Neural progenitor cell (in vitro differentiated cells): Measurements from ENCODE around the gene OR6F1. TPM values are rescaled to one million over a fixed set of nuclear protein-coding genes. Genes with fewer than 3 reads are reported as not detected.

Experiments used
- DNase-seq: peaks from one replicate; pipeline ENCODE4 v3.0.0-alpha.2; 2016; ENCODE audit warnings: low spot score
- H2AFZ ChIP-seq: fragments of 200-600 bp; sonication (generic); replicated peaks from 2 replicates; pipeline ENCODE4 v1.6.1; 2016; ENCODE audit warnings: antibody characterized with exemption
- H3F3A ChIP-seq: fragments of 200-600 bp; sonication (generic); 2 replicates; pipeline ENCODE4 v1.6.1; 2016; ENCODE audit warnings: antibody characterized with exemption, low read depth
- H3K27ac ChIP-seq: fragments of 200-600 bp; sonication (generic); 2 replicates; pipeline ENCODE4 v1.5.1; 2016; ENCODE audit warnings: mild to moderate bottlenecking
- H3K27me3 ChIP-seq: fragments of 200-600 bp; sonication (generic); 2 replicates; pipeline ENCODE4 v1.6.1; 2016; ENCODE audit warnings: mild to moderate bottlenecking, moderate library complexity
- H3K36me3 ChIP-seq: fragments of 200-600 bp; sonication (generic); 2 replicates; pipeline ENCODE4 v1.5.1; 2016
- H3K4me1 ChIP-seq: fragments of 200-600 bp; sonication (generic); 2 replicates; pipeline ENCODE4 v1.6.1; 2016; ENCODE audit warnings: mixed run types
- H3K4me2 ChIP-seq: fragments of 200-600 bp; sonication (generic); 2 replicates; pipeline ENCODE4 v1.6.1; 2016
- H3K4me3 ChIP-seq: fragments of 200-600 bp; sonication (generic); 2 replicates; pipeline ENCODE4 v1.5.1; 2016
- H3K79me2 ChIP-seq: fragments of 200-600 bp; sonication (generic); 2 replicates; pipeline ENCODE4 v1.6.1; 2016; ENCODE audit warnings: low read depth
- H3K9ac ChIP-seq: fragments of 200-600 bp; sonication (generic); 2 replicates; pipeline ENCODE4 v1.6.1; 2016
- H3K9me3 ChIP-seq: fragments of 200-600 bp; sonication (generic); 2 replicates; pipeline ENCODE4 v1.5.1; 2016; ENCODE audit warnings: low read depth
- H4K20me1 ChIP-seq: fragments of 200-600 bp; sonication (generic); 2 replicates; pipeline ENCODE4 v1.6.1; 2016; ENCODE audit warnings: low read depth
- H3K27ac Mint-ChIP-seq: 3 replicates; pipeline ENCODE4 v1.8.0; 2021; ENCODE audit warnings: mixed read lengths
- H3K27me3 Mint-ChIP-seq: 2 replicates; pipeline ENCODE4 v1.8.0; 2022; ENCODE audit warnings: low read depth, mild to moderate bottlenecking, inconsistent platforms, moderate library complexity, mixed read lengths; ENCODE audit not compliant: insufficient read depth
- H3K36me3 Mint-ChIP-seq: 3 replicates; pipeline ENCODE4 v1.8.0; 2021; ENCODE audit warnings: mixed read lengths
- H3K4me1 Mint-ChIP-seq: 3 replicates; pipeline ENCODE4 v1.8.0; 2021; ENCODE audit warnings: mixed read lengths
- H3K4me3 Mint-ChIP-seq: 3 replicates; pipeline ENCODE4 v1.8.0; 2021; ENCODE audit warnings: mild to moderate bottlenecking, moderate library complexity, mixed read lengths
- H3K9me3 Mint-ChIP-seq: 3 replicates; pipeline ENCODE4 v1.8.0; 2020; ENCODE audit warnings: mixed read lengths
- EZH2 ChIP-seq: fragments of 200-600 bp; sonication (generic); IDR thresholded peaks from 2 replicates; pipeline ENCODE4 v1.6.1; 2017; ENCODE audit warnings: antibody characterized with exemption, mild to moderate bottlenecking, moderate library complexity
- EZH2phosphoT487 ChIP-seq: fragments of 200-600 bp; sonication (generic); IDR thresholded peaks from 2 replicates; pipeline ENCODE4 v1.6.1; 2017; ENCODE audit warnings: antibody characterized with exemption
- total RNA-seq: library from RNA; depleted of rRNA; stranded (reverse); fragments of >200 nt; gene quantifications from 2 replicates; pipeline ENCODE4 v1.2.3, GENCODE V29; 2015; ENCODE audit warnings: low replicate concordance
- TF ChIP-seq, protein P1 (sequence below): fragments of 200-600 bp; sonication (generic); IDR thresholded peaks from 2 replicates; pipeline ENCODE4 v1.5.1; 2017; ENCODE audit warnings: antibody characterized with exemption, mild to moderate bottlenecking

The OR6F1 gene
- total RNA-seq, 1 donor from 2014 or later, result not detected

DNA sequence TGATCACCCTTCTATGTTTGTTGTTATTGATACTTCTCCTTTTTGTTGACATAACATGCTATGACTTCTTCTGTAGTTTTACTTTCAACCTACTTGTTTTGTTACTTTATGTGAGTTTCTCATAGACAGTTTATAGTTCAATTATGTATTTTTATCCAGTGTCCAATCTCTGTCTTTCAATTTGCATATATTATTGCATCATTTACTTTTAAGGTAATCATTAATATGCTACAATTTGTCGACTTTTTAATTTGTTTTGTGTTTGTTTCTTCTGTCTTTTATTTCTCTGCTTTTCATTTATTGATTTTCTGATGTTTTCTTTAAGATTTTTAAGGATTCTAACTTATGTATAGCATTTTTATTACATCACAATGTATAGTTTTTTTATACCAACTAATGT lies 47.2 kb downstream of the OR6F1 start:
- DNase-seq, result no peak
- no peak overlapping the region for H3K9ac ChIP-seq
- no peaks in the 10 kb centered on the region for H3K36me3 ChIP-seq
- no peak overlapping the region for H3K27ac Mint-ChIP-seq
- H3K4me1 Mint-ChIP-seq, result no peaks in the 10 kb centered on the region
- no peaks in the 10 kb centered on the region for H3K4me1 ChIP-seq
- no peaks in the 10 kb centered on the region for H3K36me3 Mint-ChIP-seq
- H3K4me2 ChIP-seq, result no peak overlapping the region
- H3K79me2 ChIP-seq, result no peaks in the 10 kb centered on the region
- H3K4me3 ChIP-seq, result no peak overlapping the region
- no peaks in the 10 kb centered on the region for H4K20me1 ChIP-seq
- peaks cover 4% of the 10 kb centered on the region for H3K9me3 Mint-ChIP-seq
- no peak overlapping the region for H3K27ac ChIP-seq
- H3K4me3 Mint-ChIP-seq, result no peak overlapping the region
- peaks cover 6% of the 10 kb centered on the region for H3K9me3 ChIP-seq
- no peaks in the 10 kb centered on the region for H3F3A ChIP-seq
- H3K27me3 Mint-ChIP-seq, result no peaks in the 10 kb centered on the region
- no peak overlapping the region for H2AFZ ChIP-seq
- TF ChIP-seq EZH2phosphoT487 (no peak), EZH2 (no peak)
- TF ChIP-seq, protein P1, sequence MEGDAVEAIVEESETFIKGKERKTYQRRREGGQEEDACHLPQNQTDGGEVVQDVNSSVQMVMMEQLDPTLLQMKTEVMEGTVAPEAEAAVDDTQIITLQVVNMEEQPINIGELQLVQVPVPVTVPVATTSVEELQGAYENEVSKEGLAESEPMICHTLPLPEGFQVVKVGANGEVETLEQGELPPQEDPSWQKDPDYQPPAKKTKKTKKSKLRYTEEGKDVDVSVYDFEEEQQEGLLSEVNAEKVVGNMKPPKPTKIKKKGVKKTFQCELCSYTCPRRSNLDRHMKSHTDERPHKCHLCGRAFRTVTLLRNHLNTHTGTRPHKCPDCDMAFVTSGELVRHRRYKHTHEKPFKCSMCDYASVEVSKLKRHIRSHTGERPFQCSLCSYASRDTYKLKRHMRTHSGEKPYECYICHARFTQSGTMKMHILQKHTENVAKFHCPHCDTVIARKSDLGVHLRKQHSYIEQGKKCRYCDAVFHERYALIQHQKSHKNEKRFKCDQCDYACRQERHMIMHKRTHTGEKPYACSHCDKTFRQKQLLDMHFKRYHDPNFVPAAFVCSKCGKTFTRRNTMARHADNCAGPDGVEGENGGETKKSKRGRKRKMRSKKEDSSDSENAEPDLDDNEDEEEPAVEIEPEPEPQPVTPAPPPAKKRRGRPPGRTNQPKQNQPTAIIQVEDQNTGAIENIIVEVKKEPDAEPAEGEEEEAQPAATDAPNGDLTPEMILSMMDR, result no peak
- H3K27me3 ChIP-seq, result no peaks in the 10 kb centered on the region

Other genes starting within 250 kb of the OR6F1 start
- not detected in 2 replicates for gene OR2C3, start 180.2 kb downstream of the OR6F1 start, total RNA-seq
- not detected in 2 replicates for gene GCSAML, start 167.5 kb downstream of the OR6F1 start, total RNA-seq
- not detected in 2 replicates for gene OR2G2, start 128.3 kb downstream of the OR6F1 start, total RNA-seq
- not detected in 2 replicates for gene OR2G3, start 111.1 kb downstream of the OR6F1 start, total RNA-seq
- not detected in 2 replicates for gene OR13G1, start 36.9 kb downstream of the OR6F1 start, total RNA-seq
- not detected in 2 replicates for gene OR14K1, start 22.0 kb upstream of the OR6F1 start, total RNA-seq
- gene OR14A2, start 31.5 kb upstream of the OR6F1 start, total RNA-seq, result not detected in 2 replicates
- not detected in 2 replicates for gene OR1C1, start 43.9 kb upstream of the OR6F1 start, total RNA-seq
- gene OR14A16, start 107.5 kb upstream of the OR6F1 start, total RNA-seq, result not detected in 2 replicates
- gene OR11L1, start 125.2 kb upstream of the OR6F1 start, total RNA-seq, result not detected in 2 replicates
- 0.09 and 0.26 TPM in 2 replicates for gene TRIM58, start 140.5 kb upstream of the OR6F1 start, total RNA-seq
- not detected in 2 replicates for gene OR2W3, start 178.9 kb upstream of the OR6F1 start, total RNA-seq
- gene OR2T8, start 203.6 kb upstream of the OR6F1 start, total RNA-seq, result not detected in 2 replicates
- not detected in 2 replicates for gene OR2AJ1, start 208.2 kb upstream of the OR6F1 start, total RNA-seq
- gene OR2L8, start 232.2 kb upstream of the OR6F1 start, total RNA-seq, result not detected in 2 replicates
- gene OR2AK2, start 248.6 kb upstream of the OR6F1 start, total RNA-seq, result not detected in 2 replicates